ENCODE results near the gene SNX14. TPM values are rescaled to one million over a fixed set of nuclear protein-coding genes. Genes with fewer than 3 reads are reported as not detected.
"Not testable (repeated sequence)": the region's sequence is repeated elsewhere in the genome, so short reads cannot be mapped to it uniquely, and the experiment has no call there.

SNX14 gene
- total RNA-seq, 1 experiment from 2014 or later: 84.8 TPM

DNA sequence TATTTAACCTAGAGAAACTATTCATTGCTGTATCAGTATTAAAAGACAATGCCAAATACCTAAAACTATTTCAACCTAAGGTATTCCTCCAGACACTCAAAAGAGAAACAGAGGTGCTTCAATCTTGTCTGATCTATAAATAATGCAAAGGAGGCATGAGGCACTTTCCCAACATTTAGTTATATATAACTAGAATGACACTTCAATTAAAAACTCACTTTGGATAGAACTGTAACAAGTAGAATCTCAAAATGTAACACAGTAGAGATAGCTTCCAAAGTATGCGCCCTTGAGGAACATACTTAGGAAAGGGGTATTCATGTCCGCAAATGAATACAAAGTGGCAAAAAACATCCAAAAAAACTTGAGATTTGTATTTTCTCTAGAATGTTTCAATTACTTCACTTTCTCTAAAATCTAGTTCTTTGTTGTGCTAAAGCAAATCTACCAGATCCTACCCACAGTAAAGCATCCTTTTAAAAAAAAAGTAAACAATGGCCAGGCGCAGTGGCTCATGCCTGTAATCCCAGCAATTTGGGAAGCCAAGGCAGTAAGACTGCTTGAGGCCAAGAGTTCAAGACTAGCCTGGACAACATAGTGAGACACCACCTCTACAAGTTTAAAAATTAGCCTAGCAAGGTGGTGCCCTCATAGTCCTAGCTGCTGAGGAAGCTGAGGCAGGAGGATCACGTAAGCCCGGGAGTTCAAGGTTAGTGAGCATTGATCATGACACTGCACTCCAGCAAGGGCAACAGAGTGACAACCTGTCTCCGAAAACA lies 38.7 kb upstream of the SNX14 start:
- no peak overlapping the region for H3K27ac ChIP-seq (ENCODE audit: low read depth, low read length)
- no peak overlapping the region for H3K4me2 ChIP-seq (ENCODE audit: low read length)
- CTCF ChIA-PET: no interaction called here
- peaks cover 67 to 81% of the 10 kb centered on the region in 2 experiments for H3K36me3 ChIP-seq (ENCODE audit: control insufficient read depth in 1 of 2, insufficient read depth in 2 of 2, low read length in 2 of 2)
- DNase-seq (ENCODE audit: low read depth, low spot score): no peak
- H2AFZ ChIP-seq (ENCODE audit: low read depth, low read length, poor library complexity, severe bottlenecking): no peak overlapping the region
- peaks cover 98% of the 10 kb centered on the region for H3K79me2 ChIP-seq (ENCODE audit: insufficient read depth, low read length)
- H3K4me1 ChIP-seq (ENCODE audit: control insufficient read depth in 1 of 2, insufficient read depth in 2 of 2, low read length in 2 of 2): 0 out of 4 replicates have a peak, but pooled peaks cover 0 to 4% of the 10 kb centered on the region in 2 experiments
- RAD21 ChIA-PET (ENCODE audit: low non-redundant PET in 1 of 2, low total read pairs in 2 of 2, uncharacterized antibody in 2 of 2, unreplicated experiment in 2 of 2): no interaction called here
- H3K4me3 ChIP-seq (replicated peaks in 1 of 2; ENCODE audit: low read depth in 1 of 2, low read length in 2 of 2): no peak overlapping the region
- H3K9ac ChIP-seq (ENCODE audit: low read length): no peak overlapping the region
- no peaks in the 10 kb centered on the region for H3K9me3 ChIP-seq (ENCODE audit: control insufficient read depth in 1 of 2, insufficient read depth in 1 of 2, low read depth in 1 of 2, low read length in 2 of 2)
- TF ChIP-seq ZFX (IDR thresholded peaks at IDR 0.05) (no peak), RAD21 (IDR thresholded peaks at IDR 0.05; ENCODE audit: low read depth) (no peak), POLR2AphosphoS5 (IDR thresholded peaks at IDR 0.05; ENCODE audit: low read depth, low read length) (no peak), TCF7L2 (IDR thresholded peaks at IDR 0.05; ENCODE audit: borderline replicate concordance, extremely low read depth, insufficient read depth, insufficient read length) (no peak), SP1 (IDR thresholded peaks at IDR 0.05; ENCODE audit: low read depth) (no peak), YY1 (IDR thresholded peaks at IDR 0.05; ENCODE audit: extremely low read depth, insufficient replicate concordance, low read depth, low read length) (no peak), POLR2A (IDR thresholded peaks at IDR 0.05; ENCODE audit: borderline replicate concordance, extremely low read depth, insufficient read depth, insufficient read length) (no peak), ELF1 (IDR thresholded peaks at IDR 0.05; ENCODE audit: borderline replicate concordance, low read depth) (no peak), FOSL1 (IDR thresholded peaks at IDR 0.05; ENCODE audit: low read depth) (no peak), CEBPB (IDR thresholded peaks at IDR 0.05; ENCODE audit: low read depth) (no peak), ZNF274 (IDR thresholded peaks at IDR 0.05; ENCODE audit: low read depth, low read length) (no peak), SIN3A (IDR thresholded peaks at IDR 0.05; ENCODE audit: low read depth) (no peak), EZH2 (IDR thresholded peaks at IDR 0.05) (no peak)
- TF ChIP-seq, protein P1, sequence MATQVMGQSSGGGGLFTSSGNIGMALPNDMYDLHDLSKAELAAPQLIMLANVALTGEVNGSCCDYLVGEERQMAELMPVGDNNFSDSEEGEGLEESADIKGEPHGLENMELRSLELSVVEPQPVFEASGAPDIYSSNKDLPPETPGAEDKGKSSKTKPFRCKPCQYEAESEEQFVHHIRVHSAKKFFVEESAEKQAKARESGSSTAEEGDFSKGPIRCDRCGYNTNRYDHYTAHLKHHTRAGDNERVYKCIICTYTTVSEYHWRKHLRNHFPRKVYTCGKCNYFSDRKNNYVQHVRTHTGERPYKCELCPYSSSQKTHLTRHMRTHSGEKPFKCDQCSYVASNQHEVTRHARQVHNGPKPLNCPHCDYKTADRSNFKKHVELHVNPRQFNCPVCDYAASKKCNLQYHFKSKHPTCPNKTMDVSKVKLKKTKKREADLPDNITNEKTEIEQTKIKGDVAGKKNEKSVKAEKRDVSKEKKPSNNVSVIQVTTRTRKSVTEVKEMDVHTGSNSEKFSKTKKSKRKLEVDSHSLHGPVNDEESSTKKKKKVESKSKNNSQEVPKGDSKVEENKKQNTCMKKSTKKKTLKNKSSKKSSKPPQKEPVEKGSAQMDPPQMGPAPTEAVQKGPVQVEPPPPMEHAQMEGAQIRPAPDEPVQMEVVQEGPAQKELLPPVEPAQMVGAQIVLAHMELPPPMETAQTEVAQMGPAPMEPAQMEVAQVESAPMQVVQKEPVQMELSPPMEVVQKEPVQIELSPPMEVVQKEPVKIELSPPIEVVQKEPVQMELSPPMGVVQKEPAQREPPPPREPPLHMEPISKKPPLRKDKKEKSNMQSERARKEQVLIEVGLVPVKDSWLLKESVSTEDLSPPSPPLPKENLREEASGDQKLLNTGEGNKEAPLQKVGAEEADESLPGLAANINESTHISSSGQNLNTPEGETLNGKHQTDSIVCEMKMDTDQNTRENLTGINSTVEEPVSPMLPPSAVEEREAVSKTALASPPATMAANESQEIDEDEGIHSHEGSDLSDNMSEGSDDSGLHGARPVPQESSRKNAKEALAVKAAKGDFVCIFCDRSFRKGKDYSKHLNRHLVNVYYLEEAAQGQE (IDR thresholded peaks at IDR 0.05; ENCODE audit: low read depth): no peak
- POLR2A ChIA-PET: interaction anchor here (1.2 kb wide), 1 partner anchor 47 kb away, joined by 3 read pairs; no protein-coding TSS in a partner anchor
- intact Hi-C loops (cut with micrococcal nuclease): no loop called here
- H3K27me3 ChIP-seq (ENCODE audit: insufficient read depth, low read length): no peaks in the 10 kb centered on the region
- BruUV-seq (replicated peaks): no TSS peak
- H4K20me1 ChIP-seq (ENCODE audit: insufficient read depth): peaks cover 67% of the 10 kb centered on the region
- no peak for ATAC-seq
- no peaks in the 10 kb centered on the region for H3K9me2 ChIP-seq (ENCODE audit: insufficient read depth)

GRCh38 chr6:85631117-85631516 lies 37.5 kb upstream of the SNX14 start:
- H3K4me2 ChIP-seq (ENCODE audit: low read length); H3K4me3 ChIP-seq (replicated peaks in 1 of 2; ENCODE audit: low read depth in 1 of 2, low read length in 2 of 2); CTCF ChIA-PET; H3K4me1 ChIP-seq (ENCODE audit: control insufficient read depth in 1 of 2, insufficient read depth in 2 of 2, low read length in 2 of 2); H3K9ac ChIP-seq (ENCODE audit: low read length); DNase-seq (ENCODE audit: low read depth, low spot score); H3K27ac ChIP-seq (ENCODE audit: low read depth, low read length); BruUV-seq (replicated peaks); H3K9me2 ChIP-seq (ENCODE audit: insufficient read depth); H2AFZ ChIP-seq (ENCODE audit: low read depth, low read length, poor library complexity, severe bottlenecking); H3K9me3 ChIP-seq (ENCODE audit: control insufficient read depth in 1 of 2, insufficient read depth in 1 of 2, low read depth in 1 of 2, low read length in 2 of 2); ATAC-seq; intact Hi-C loops (cut with micrococcal nuclease); H3K27me3 ChIP-seq (ENCODE audit: insufficient read depth, low read length): not testable (repeated sequence)
- peaks cover 63 to 81% of the 10 kb centered on the region in 2 experiments for H3K36me3 ChIP-seq (ENCODE audit: control insufficient read depth in 1 of 2, insufficient read depth in 2 of 2, low read length in 2 of 2)
- ChIA-PET POLR2A (interaction anchor here (1.3 kb wide), 1 partner anchor 11 kb away, joined by 4 read pairs; the partner anchor contains the start of gene SYNCRIP), RAD21 (ENCODE audit: low non-redundant PET in 1 of 2, low total read pairs in 2 of 2, uncharacterized antibody in 2 of 2, unreplicated experiment in 2 of 2) (interaction anchor here in 1 of 2 experiments (0.7 kb wide), 1 partner anchor 29 kb away, joined by 3 read pairs; no protein-coding TSS in a partner anchor)
- H4K20me1 ChIP-seq (ENCODE audit: insufficient read depth): peaks cover 62% of the 10 kb centered on the region
- H3K79me2 ChIP-seq (ENCODE audit: insufficient read depth, low read length): peaks cover 98% of the 10 kb centered on the region
